ENCODE results near the gene CTSS.
"Not testable (repeated sequence)": the region's sequence is repeated elsewhere in the genome, so short reads cannot be mapped to it uniquely, and the experiment has no call there.

The CTSS gene

DNA sequence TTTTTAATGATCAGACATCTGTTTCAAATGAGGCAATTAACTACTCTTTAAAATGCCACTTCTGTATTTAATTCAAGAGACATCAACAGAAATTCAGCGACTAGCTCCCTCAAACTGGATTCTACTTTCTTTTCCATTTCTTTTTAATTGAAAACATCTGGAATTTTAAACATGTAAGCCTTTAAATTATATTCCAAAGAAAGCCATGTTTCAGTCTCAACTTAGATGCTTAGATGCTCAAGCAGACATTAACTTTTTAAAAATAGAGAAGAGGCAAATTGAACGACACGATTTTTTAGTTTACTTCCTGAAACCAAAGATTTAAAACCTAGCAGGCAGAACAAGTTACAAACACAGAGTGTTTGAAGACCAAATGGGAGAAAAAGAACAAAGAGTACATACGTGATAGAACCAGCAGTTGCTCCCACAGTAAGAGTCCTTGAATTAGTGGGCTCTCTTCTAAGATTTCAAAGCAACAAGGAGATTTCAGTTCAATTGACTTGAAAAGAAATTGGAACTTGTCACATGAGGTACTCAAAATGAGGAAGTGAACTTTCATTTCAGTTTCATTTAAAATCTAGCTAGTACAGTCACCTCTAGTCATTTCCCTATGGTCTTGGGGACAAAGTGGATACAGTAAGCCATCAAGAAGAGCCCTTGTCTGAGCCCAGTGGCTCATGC is at the start of gene CTSS:
TSS of gene CTSS (minus strand) at position 483 of the 681 bp plus-strand sequence. CDS start 1,015 bp downstream, outside the sequence.
- peak; percentile 68 for DNase-seq

GRCh38 chr1:150813028-150813707 is 47.6 kb upstream of the CTSS start:
- DNase-seq: peak; percentile 5

DNA sequence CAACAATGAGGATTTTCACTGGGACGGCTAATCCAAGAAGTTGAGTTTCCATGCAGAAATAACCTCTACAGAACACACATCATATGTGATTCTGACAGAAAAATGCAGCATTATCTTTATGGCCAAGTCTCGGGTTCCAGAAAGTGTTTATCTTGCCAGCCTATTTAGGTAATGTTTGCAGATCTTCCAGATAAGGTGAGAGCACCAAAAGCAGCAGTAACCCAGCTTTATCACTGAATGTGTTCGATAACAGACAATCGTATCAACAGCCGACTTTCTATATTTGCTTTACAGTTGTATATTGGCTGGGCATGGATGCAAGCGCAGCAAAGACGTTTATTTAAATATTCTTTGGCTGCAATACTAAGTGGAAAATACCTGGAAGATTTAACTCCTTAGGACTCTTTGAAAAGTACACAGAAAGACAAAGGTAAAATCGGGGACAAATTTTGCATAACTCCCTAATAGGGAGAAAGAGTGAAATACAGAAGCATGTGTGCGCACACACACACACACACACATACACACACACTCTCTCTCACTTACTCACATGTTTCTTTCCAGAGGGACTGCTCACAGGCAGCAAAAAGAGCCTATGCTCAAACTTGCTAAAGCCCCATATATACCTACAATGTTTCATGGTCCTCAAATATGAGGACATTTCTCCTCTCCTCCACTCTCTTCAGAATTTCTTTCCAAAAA is 45.5 kb upstream of the CTSS start:
- DNase-seq: no peak

DNA sequence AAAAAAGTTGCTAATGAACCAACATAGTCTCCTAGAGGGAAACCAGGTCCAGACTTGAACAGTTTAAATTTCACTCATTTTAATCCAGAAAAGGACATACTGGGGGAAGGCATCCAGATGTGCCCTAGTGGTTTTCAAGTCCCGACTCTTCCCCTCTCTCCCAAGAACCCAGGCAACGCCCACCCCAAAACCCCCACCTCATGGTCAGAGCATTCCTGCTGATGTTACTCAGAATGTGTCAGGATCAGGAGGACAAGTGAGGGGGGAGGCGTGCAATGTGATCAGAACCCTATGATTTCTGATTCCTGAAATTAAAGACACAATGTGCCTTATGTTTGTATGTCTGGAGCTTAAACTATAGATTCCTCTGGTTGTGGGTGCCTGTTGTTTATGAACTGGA is 44.1 kb upstream of the CTSS start:
- no peak for DNase-seq

GRCh38 chr1:150808846-150809245 is 43.3 kb upstream of the CTSS start:
- DNase-seq: no peak

DNA sequence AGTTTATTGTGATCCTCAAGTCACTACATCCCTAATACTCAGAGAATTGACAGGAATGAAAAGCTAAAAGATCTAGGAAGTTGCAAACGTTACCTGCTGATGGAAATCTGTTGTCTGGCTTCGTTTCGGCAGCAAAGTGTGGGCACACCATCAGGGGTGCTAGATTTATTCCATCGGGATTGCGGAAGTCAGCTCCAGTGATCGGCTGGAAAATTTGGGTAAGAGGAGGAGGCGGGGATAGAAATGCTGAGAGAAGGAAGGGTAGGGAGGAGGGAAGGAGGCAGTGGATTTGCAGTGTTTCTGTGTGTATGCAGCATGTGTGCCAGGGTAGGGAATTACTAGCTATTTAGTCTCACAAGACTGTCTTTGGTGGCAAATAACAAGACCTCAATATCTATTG is 42.5 kb upstream of the CTSS start, which contains the start of gene CTSK:
TSS of gene CTSK (minus strand) at position 140 of the 400 bp plus-strand sequence. CDS start 1,455 bp downstream, outside the sequence.
- no peak for DNase-seq

- no peak for DNase-seq
Measured at GRCh38 chr1:150807249-150808023, 41.9 kb upstream of the CTSS start.

DNA sequence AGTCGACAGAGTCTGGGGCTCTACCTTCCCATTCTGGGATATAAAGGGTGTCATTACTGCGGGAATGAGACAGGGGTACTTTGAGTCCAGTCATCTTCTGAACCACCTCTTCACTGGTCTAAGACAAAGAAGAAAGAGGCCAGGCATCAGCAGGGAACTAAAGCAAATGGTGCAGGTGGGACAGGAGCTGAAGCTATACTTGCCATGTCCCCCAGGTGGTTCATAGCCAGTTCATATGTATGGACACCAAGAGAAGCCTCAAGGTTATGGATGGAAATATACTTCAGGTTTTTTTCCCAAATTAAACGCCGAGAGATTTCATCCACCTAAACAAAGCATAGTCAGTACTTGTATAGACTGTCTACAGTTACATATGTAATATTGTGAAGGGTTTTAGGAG is 40.3 kb upstream of the CTSS start:
- DNase-seq: no peak

DNA sequence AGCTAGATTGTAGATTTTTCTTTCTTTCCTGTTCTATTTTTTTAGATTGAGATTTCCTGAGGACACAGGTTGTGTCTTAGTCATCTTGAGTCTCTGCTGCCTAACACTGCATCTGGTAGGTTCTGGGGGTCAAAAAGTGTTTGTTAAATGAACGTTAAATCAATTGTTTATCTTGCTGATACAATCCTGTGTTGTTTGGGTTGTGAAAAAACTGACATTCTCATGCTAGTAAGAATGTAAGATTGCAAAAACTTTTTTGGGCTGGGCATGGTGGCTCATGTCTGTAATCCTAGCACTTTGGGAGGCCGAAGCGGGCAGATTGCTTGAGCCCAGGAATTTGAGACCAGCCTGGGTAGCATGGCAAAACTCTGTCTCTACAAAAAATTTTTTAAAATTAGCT is 39.1 kb upstream of the CTSS start:
- no peak for DNase-seq

GRCh38 chr1:150799089-150799488 is 33.5 kb upstream of the CTSS start:
- DNase-seq: no peak

GRCh38 chr1:150798525-150798924 is 32.9 kb upstream of the CTSS start:
- DNase-seq: no peak

GRCh38 chr1:150796374-150796773 is 30.8 kb upstream of the CTSS start:
- DNase-seq: no peak

- DNase-seq: not testable (repeated sequence)
Measured at GRCh38 chr1:150793778-150794177, 28.2 kb upstream of the CTSS start.

DNA sequence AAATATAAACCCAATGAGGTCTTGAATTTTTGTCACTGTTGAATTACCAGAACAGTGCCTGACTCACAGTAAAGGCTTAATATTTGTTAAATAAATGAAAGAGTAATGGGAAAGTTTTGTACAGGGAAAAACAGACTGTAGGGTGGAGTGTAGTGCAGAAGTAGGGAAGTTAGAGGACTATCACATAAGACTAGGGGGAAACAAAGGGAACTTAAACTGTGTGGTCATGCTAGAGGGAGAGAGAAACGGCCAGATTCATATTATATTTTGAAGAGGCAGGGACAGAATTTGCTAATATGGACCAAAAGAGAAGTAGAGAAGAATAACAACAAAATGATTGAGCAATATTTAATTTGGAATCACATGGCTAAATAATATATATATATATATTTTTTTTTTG is 27.6 kb upstream of the CTSS start:
- no peak for DNase-seq

DNA sequence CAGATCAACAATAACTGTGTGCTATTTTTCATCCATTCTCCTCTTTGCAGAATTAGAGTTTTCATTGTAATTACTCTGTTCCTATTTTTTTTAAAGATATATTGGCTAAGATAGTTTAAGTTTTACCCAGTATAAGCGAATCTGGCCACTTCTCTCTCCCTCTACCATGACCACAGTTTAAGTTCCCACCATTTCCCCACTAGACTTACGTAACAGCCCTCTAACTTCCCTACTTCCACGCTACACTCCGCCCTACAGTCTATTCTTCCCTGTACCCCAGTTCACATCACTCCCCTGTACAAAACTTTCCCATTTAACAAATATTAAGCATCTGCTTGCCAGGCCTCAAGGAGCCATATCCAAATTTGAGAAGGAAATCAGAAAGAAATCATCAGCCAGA is 26.0 kb upstream of the CTSS start:
- DNase-seq: no peak

GRCh38 chr1:150789396-150789795 is 23.8 kb upstream of the CTSS start:
- DNase-seq: no peak

DNA sequence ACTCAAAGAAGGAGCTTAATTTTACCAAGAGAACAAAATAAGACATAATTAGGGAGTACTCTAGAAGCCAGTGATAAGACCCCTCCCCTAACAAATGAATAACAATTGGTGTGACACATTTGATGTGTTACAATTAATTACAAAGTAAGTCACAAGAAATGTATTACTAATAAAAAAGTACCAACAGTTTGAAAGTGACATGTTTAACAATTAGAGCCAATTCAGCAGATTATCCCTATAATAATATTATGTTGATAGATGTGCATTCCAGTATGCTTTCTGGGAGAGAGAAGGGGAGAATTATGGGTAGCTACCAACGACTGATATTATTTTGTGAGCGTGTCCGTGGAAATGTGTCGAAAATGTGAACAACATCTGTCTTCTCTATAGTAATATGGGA is 23.4 kb upstream of the CTSS start:
- no peak for DNase-seq

DNA sequence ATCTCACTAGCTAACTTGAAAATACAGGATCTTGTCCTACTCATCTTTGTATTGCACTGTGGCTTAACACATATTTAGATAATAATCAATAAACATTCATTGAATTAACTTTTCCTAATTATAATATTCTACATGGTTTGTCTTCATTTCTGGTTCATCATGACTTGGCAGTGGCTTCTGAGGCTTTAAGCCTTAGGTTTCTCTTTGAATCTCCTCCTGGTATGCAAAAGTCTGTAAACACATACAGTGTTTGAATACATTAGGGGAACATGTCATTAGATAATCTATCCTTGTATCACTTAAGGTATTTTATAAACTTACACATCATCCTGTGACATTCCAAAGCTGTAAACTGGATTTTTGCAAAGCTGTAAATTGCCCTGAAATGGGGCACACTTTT is 21.9 kb upstream of the CTSS start:
- DNase-seq: no peak

DNA sequence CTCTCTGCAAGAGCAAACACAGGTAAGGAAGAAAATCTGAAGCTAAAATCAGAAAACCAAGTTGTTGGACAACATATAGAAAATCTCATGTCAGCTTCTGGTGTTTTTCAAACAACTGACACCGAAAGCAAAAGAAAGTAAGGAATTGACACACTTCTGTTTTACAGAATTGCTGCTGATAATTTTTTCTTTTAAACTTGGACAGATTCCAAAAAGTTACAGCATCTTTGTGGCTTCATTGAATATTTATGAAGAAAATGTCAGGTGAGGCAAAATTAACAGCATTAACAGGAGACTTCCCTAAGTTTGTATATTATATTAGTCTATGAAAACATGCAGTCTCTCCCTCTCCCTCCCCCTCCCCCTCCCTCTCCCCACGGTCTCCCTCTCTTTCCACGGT is 14.9 kb upstream of the CTSS start:
- no peak for DNase-seq

GRCh38 chr1:150778409-150778808 is 12.8 kb upstream of the CTSS start:
- DNase-seq: peak; percentile 16

GRCh38 chr1:150777544-150777943 is 12.0 kb upstream of the CTSS start:
- peak; percentile 14 for DNase-seq

DNA sequence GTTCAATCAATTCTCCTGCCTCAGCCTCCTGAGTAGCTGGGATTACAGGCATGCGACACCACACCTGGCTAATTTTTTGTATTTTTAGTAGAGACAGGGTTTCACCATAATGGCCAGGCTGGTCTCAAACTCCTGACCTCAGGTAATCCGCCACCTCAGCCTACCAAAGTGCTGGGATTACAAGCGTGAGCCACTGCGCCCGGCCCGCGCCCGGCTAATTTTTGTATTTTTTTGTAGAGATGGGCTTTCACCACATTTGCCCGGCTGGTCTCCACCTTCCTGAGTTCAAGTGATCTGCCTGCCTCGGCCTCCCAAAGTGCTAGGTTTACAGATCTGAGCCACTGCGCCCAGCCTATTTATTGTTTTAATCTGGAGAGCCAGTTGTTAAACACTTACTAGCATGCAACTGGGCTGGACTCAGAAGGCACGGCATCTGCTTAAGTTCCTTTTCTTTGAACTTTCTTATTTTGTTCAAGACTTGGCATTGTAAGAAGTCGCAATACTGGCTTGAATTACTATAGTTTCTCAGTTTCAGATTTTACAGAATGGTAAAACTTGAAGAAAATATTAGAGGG is 10.4 kb upstream of the CTSS start:
- not testable (repeated sequence) for DNase-seq

- DNase-seq: no peak
Measured at GRCh38 chr1:150775276-150775675, 9.7 kb upstream of the CTSS start.
